IMR-90 (cell line): ENCODE results near the gene TBX1. TPM values are rescaled to one million over a fixed set of nuclear protein-coding genes. Genes with fewer than 3 reads are reported as not detected.

Experiments used
- ATAC-seq: fragments of 200-7000 bp; cut with Tn5 transposase; 2 replicates; pipeline ENCODE4 v1.9.1; 2020; ENCODE audit warnings: low read depth, mild to moderate bottlenecking, moderate library complexity
- BruUV-seq: library from RNA; stranded (reverse); fragments of 400-500 nt; replicated peaks from 2 replicates; lab custom pipeline; 2021; lab: Mats Ljungman, UMichigan
- CTCF ChIA-PET: fragments of 300-600 bp; formaldehyde crosslinking; extraction: SDS; loops from one replicate; lab custom pipeline; 2021; ENCODE audit warnings: antibody characterized with exemption; lab: Yijun Ruan, JAX
- POLR2A ChIA-PET: fragments of 300-600 bp; sonication (Branson Sonifier 250); formaldehyde crosslinking; loops from one replicate; lab custom pipeline; 2022; ENCODE audit warnings: antibody characterized with exemption; ENCODE audit not compliant: unreplicated experiment; lab: Charles Lee
- DNase-seq: peaks from one replicate; pipeline ENCODE4 v3.0.0; 2013
- H2AFZ ChIP-seq: replicated peaks from 2 replicates; pipeline ENCODE3; 2013; ENCODE audit warnings: low read length, mild to moderate bottlenecking; ENCODE audit not compliant: poor library complexity
- H2AK5ac ChIP-seq: 2 replicates; pipeline ENCODE4 v1.6.1; 2013; ENCODE audit warnings: low read depth, low read length, inconsistent platforms
- H2AK9ac ChIP-seq: replicated peaks from 2 replicates; pipeline ENCODE3; 2013; ENCODE audit warnings: mild to moderate bottlenecking, low read depth, low read length, moderate library complexity; ENCODE audit not compliant: poor library complexity
- H2BK120ac ChIP-seq: 2 replicates; pipeline ENCODE4 v1.6.1; 2013; ENCODE audit warnings: low read depth, low read length, inconsistent platforms
- H2BK15ac ChIP-seq: 3 replicates; pipeline ENCODE4 v1.6.1; 2013; ENCODE audit warnings: low read depth, low read length, inconsistent platforms
- H2BK20ac ChIP-seq: 2 replicates; pipeline ENCODE4 v1.6.1; 2013; ENCODE audit warnings: low read depth, mild to moderate bottlenecking, inconsistent platforms, low read length, moderate library complexity
- H2BK5ac ChIP-seq: 2 replicates; pipeline ENCODE4 v1.6.1; 2013; ENCODE audit warnings: mild to moderate bottlenecking, low read depth, low read length, inconsistent platforms; ENCODE audit not compliant: poor library complexity, severe bottlenecking
- H3K14ac ChIP-seq: replicated peaks from 2 replicates; pipeline ENCODE4 v1.6.1; 2013; ENCODE audit warnings: low read depth, low read length, inconsistent platforms
- H3K18ac ChIP-seq: 2 replicates; pipeline ENCODE4 v1.6.1; 2013; ENCODE audit warnings: low read depth, low read length, control low read depth
- H3K23ac ChIP-seq: 2 replicates; pipeline ENCODE4 v1.6.1; 2013; ENCODE audit warnings: low read depth, low read length, inconsistent platforms
- H3K27ac ChIP-seq: 2 replicates; pipeline ENCODE4 v1.5.1; 2013; ENCODE audit warnings: mild to moderate bottlenecking, control low read depth, low read length; ENCODE audit not compliant: insufficient read depth
- H3K27me3 ChIP-seq: 2 replicates; pipeline ENCODE4 v1.6.1; 2013; ENCODE audit warnings: low read length; ENCODE audit not compliant: control insufficient read depth, insufficient read depth
- H3K36me3 ChIP-seq: 2 replicates; pipeline ENCODE4 v1.6.1; 2013; ENCODE audit warnings: low read length, mixed read lengths; ENCODE audit not compliant: control insufficient read depth, insufficient read depth
- H3K4ac ChIP-seq: 2 replicates; pipeline ENCODE4 v1.6.1; 2013; ENCODE audit warnings: low read depth, low read length, inconsistent platforms
- H3K4me1 ChIP-seq: 2 replicates; pipeline ENCODE4 v1.6.1; 2013; ENCODE audit warnings: low read length, mixed read lengths; ENCODE audit not compliant: control insufficient read depth, insufficient read depth
- H3K4me2 ChIP-seq: 2 replicates; pipeline ENCODE4 v1.6.1; 2013; ENCODE audit warnings: low read depth, mild to moderate bottlenecking, control low read depth, low read length, moderate library complexity
- H3K4me3 ChIP-seq: 2 replicates; pipeline ENCODE4 v1.5.1; 2013; ENCODE audit warnings: low read depth, mild to moderate bottlenecking, control low read depth, low read length, moderate library complexity; ENCODE audit not compliant: insufficient read depth
- H3K56ac ChIP-seq: 2 replicates; pipeline ENCODE4 v1.6.1; 2013; ENCODE audit warnings: low read length, inconsistent platforms; ENCODE audit not compliant: insufficient read depth; ENCODE audit errors: extremely low read depth
- H3K79me1 ChIP-seq, 2 experiments: 2 replicates each; pipeline ENCODE4 v1.6.1; 2013; ENCODE audit warnings: low read length in 2 of 2, inconsistent platforms in 1 of 2, low read depth in 1 of 2
- H3K9ac ChIP-seq: 2 replicates; pipeline ENCODE4 v1.6.1; 2013; ENCODE audit warnings: low read depth, low read length, control low read depth
- H3K9me1 ChIP-seq: 2 replicates; pipeline ENCODE4 v1.6.1; 2013; ENCODE audit warnings: low read length, inconsistent platforms; ENCODE audit not compliant: insufficient read depth
- H3K9me3 ChIP-seq: 2 replicates; pipeline ENCODE4 v1.6.1; 2013; ENCODE audit warnings: low read length; ENCODE audit not compliant: control insufficient read depth, insufficient read depth
- H4K20me1 ChIP-seq: 2 replicates; pipeline ENCODE4 v1.6.1; 2013; ENCODE audit warnings: low read length, inconsistent platforms; ENCODE audit not compliant: insufficient read depth
- H4K5ac ChIP-seq: 2 replicates; pipeline ENCODE4 v1.6.1; 2013; ENCODE audit warnings: mild to moderate bottlenecking, low read depth, low read length, control low read depth
- H4K8ac ChIP-seq, 2 experiments: 2 replicates each; pipeline ENCODE4 v1.6.1; 2013; ENCODE audit warnings: low read depth in 2 of 2, low read length in 2 of 2, control low read depth in 1 of 2, inconsistent platforms in 1 of 2
- H4K91ac ChIP-seq: 2 replicates; pipeline ENCODE4 v1.6.1; 2013; ENCODE audit warnings: low read depth, low read length, inconsistent platforms; ENCODE audit not compliant: insufficient read depth
- CEBPB ChIP-seq: IDR thresholded peaks from 2 replicates; pipeline ENCODE4 v1.6.1; 2012; ENCODE audit warnings: low read depth, low read length, improper control_type of control experiment
- CHD1 ChIP-seq: IDR thresholded peaks from 2 replicates; pipeline ENCODE4 v1.6.1; 2012; ENCODE audit warnings: low read depth, low read length, improper control_type of control experiment
- MAZ ChIP-seq: IDR thresholded peaks from 2 replicates; pipeline ENCODE4 v1.6.1; 2012; ENCODE audit warnings: low read depth, mild to moderate bottlenecking, low read length, improper control_type of control experiment, moderate library complexity, borderline replicate concordance
- MXI1 ChIP-seq: IDR thresholded peaks from 2 replicates; pipeline ENCODE4 v1.6.1; 2012; ENCODE audit warnings: low read depth, mild to moderate bottlenecking, low read length, moderate library complexity, borderline replicate concordance
- POLR2A ChIP-seq: IDR thresholded peaks from 2 replicates; pipeline ENCODE4 v1.6.1; 2012; ENCODE audit warnings: mild to moderate bottlenecking, low read depth, low read length
- RCOR1 ChIP-seq: IDR thresholded peaks from 2 replicates; pipeline ENCODE4 v1.6.1; 2012; ENCODE audit warnings: mild to moderate bottlenecking, low read length, improper control_type of control experiment; ENCODE audit not compliant: insufficient replicate concordance
- RFX5 ChIP-seq: IDR thresholded peaks from 2 replicates; pipeline ENCODE4 v1.8.0; 2012; ENCODE audit warnings: low read depth, mild to moderate bottlenecking, low read length, moderate library complexity
- SMC3 ChIP-seq: fragments of 150-350 bp; IDR thresholded peaks from 2 replicates; pipeline ENCODE4 v1.6.1; 2016; ENCODE audit warnings: low read depth, mild to moderate bottlenecking, antibody characterized with exemption, low read length, moderate library complexity
- WGBS, 2 experiments: methylation state at CpG; one replicate each; pipeline versions ENCODE4 v1.1.5 to v1.1.7; 2013; ENCODE audit warnings: missing lambda C conversion rate in 2 of 2; ENCODE audit not compliant: insufficient read length in 1 of 2; ENCODE audit errors: extremely low coverage in 2 of 2; 5-methylcytosine and 5-hydroxymethylcytosine counted together
- dilution Hi-C: fragments of 300-500 bp; cut with HindIII; formaldehyde crosslinking; loops from one replicate; pipeline ENCODE4 v1.14.3; 2018; ENCODE audit warnings: low sequenced_read_pairs; ENCODE audit not compliant: unreplicated experiment
- in situ Hi-C: fragments of 300-500 bp; cut with MboI; formaldehyde crosslinking; loops from 3 replicates; pipeline ENCODE4 v1.14.3; 2019; ENCODE audit warnings: low sequenced_read_pairs, inconsistent platforms, mixed read lengths
- intact Hi-C: fragments of 100-400 bp; cut with micrococcal nuclease; formaldehyde crosslinking; loops from 2 replicates; pipeline ENCODE4 v1.10.0; 2022
- polyA plus RNA-seq, 3 experiments: library from polyadenylated mRNA; depleted of rRNA; stranded (reverse); fragments of >200 nt; gene quantifications; 2 replicates each; pipeline ENCODE4 v1.2.3, GENCODE V29; 2012; ENCODE audit warnings: low replicate concordance in 1 of 3
- total RNA-seq: library from RNA; depleted of rRNA; stranded (reverse); fragments of >200 nt; gene quantifications from 2 replicates; pipeline ENCODE4 v1.2.3, GENCODE V29; 2012; rRNA removed

Gene TBX1
- total and polyA plus RNA-seq, 2 of the 4 experiments (the other 2 are of a cell fraction), result 0.03 TPM; not detected in 1

- WGBS, 2 experiments, result 92% methylated on average over 8 of the region's 14 CpGs; no CpG with 5 or more reads in 1 of the 2 experiments
- no peaks in the 10 kb centered on the region for H3K36me3 ChIP-seq
- H2BK5ac ChIP-seq, result peak overlapping the region; percentile 58
- H2AFZ ChIP-seq, result no peak overlapping the region
- H3K56ac ChIP-seq, result no peak overlapping the region
- H4K5ac ChIP-seq, result no peak overlapping the region
- H2AK9ac ChIP-seq, result peak overlapping the region; percentile 77
- H3K79me1 ChIP-seq, result no peaks in the 10 kb centered on the region
- no peak overlapping the region for H4K8ac ChIP-seq
- no peak overlapping the region for H3K27ac ChIP-seq
- DNase-seq (no peak), ATAC-seq (no peak)
- H3K23ac ChIP-seq, result no peak overlapping the region
- no peak overlapping the region for H3K9ac ChIP-seq
- intact Hi-C loops, result no loop called here
- H3K4me1 ChIP-seq, result no peaks in the 10 kb centered on the region
- TF ChIP-seq RFX5, result no peak
- no peak for TF ChIP-seq POLR2A
- no peak for TF ChIP-seq MXI1
- TF ChIP-seq CEBPB, result no peak
- TF ChIP-seq SMC3, result no peak
- TF ChIP-seq RCOR1, result no peak
- TF ChIP-seq CHD1, result no peak
- no peak for TF ChIP-seq MAZ
- no peaks in the 10 kb centered on the region for H4K20me1 ChIP-seq
- no peaks in the 10 kb centered on the region for H3K9me3 ChIP-seq
- H2BK120ac ChIP-seq, result no peak overlapping the region
- H3K4me2 ChIP-seq, result no peak overlapping the region
- no peak overlapping the region for H4K91ac ChIP-seq
- no peak overlapping the region for H3K4ac ChIP-seq
- ChIA-PET CTCF (no interaction called here), POLR2A (no interaction called here)
- no peak overlapping the region for H3K4me3 ChIP-seq
- in situ Hi-C loops, result no loop called here
- BruUV-seq, result no TSS peak
- H3K18ac ChIP-seq, result no peak overlapping the region
- dilution Hi-C loops, result no loop called here
- no peak overlapping the region for H2AK5ac ChIP-seq
- no peaks in the 10 kb centered on the region for H3K27me3 ChIP-seq
- H3K14ac ChIP-seq, result no peak overlapping the region
- peaks cover 4% of the 10 kb centered on the region; the same call in 1 of the 2 replicates for H3K9me1 ChIP-seq
- no peak overlapping the region for H2BK20ac ChIP-seq
- no peak overlapping the region for H2BK15ac ChIP-seq
Observed at GRCh38 chr22:19816372-19817119, 56.0 kb downstream of the TBX1 start.

Other genes with a start within 250 kb of the TBX1 start
- under 0.01 and 0.18 TPM in 2 replicates for gene CLDN5, start 236.4 kb upstream of the TBX1 start, total RNA-seq
- 0.17 and 0.21 TPM in 2 replicates for gene CLDN5, start 236.4 kb upstream of the TBX1 start, polyA plus RNA-seq (2012; rRNA removed)
- gene SEPTIN5, start 46.3 kb upstream of the TBX1 start, total RNA-seq, result 16.8 and 17.2 TPM in 2 replicates
- gene SEPTIN5, start 46.3 kb upstream of the TBX1 start, polyA plus RNA-seq (2012; rRNA removed), result 20.7 and 22.3 TPM in 2 replicates
- 0.18 and 0.28 TPM in 2 replicates for gene GP1BB, start 37.2 kb upstream of the TBX1 start, total RNA-seq
- 1.5 and 4.6 TPM in 2 replicates for gene GP1BB, start 37.2 kb upstream of the TBX1 start, polyA plus RNA-seq (2012; rRNA removed)
- 1.7 and 2.5 TPM in 2 replicates for gene GNB1L, start 94.1 kb downstream of the TBX1 start, total RNA-seq
- 4.4 and 5.5 TPM in 2 replicates for gene GNB1L, start 94.1 kb downstream of the TBX1 start, polyA plus RNA-seq (2012; rRNA removed)
- gene RTL10, start 94.1 kb downstream of the TBX1 start, total RNA-seq, result 8.6 TPM in 2 replicates
- gene RTL10, start 94.1 kb downstream of the TBX1 start, polyA plus RNA-seq (2012; rRNA removed), result 12.1 and 14.0 TPM in 2 replicates
- gene COMT, start 181.0 kb downstream of the TBX1 start, total RNA-seq, result 175 and 202 TPM in 2 replicates
- 296 and 347 TPM in 2 replicates for gene COMT, start 181.0 kb downstream of the TBX1 start, polyA plus RNA-seq (2012; rRNA removed)
- 14.7 and 15.6 TPM in 2 replicates for gene TXNRD2, start 181.0 kb downstream of the TBX1 start, total RNA-seq
- 25.7 and 28.4 TPM in 2 replicates for gene TXNRD2, start 181.0 kb downstream of the TBX1 start, polyA plus RNA-seq (2012; rRNA removed)